LNCAP (cell line): ENCODE measurements around the gene TMEM40.

Experiments
- TF ChIP-seq, protein P1 (sequence below): fragments of 450-650 bp; IDR thresholded peaks from 2 replicates; pipeline ENCODE4 v1.5.1; 2017; ENCODE audit warnings: mild to moderate bottlenecking

Gene TMEM40, protein sequence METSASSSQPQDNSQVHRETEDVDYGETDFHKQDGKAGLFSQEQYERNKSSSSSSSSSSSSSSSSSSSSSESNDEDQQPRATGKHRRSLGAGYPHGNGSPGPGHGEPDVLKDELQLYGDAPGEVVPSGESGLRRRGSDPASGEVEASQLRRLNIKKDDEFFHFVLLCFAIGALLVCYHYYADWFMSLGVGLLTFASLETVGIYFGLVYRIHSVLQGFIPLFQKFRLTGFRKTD

DNA sequence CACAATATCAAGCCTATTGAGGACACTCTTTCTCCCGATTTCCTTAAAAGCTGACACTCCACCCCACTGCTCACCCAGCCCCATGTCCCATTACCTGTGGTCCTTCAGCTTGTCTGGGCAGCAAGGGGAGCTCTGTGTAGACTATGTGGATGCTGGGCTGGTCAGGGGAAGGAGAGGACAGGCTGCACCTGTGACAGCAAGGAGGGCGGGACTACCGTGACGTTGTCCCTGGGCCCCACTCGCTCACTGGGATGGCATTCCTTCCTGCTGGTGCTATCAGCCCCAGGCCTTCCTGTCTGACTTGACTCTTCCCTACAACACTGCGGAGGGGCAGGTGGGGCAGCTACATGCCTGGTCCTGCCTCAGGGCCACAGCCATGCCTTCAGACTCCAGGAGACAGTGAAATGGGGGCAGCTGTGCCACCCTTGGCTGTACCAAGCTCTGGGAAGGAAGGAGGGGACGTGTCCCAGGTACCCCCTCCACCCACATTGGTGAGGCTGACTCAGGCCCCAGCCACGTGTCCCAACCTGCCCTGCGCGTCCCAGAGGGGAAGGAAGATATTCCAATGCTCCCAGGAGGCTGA, at the start of gene TMEM40:
TSS of gene TMEM40 (minus strand) at position 163 of the 583 bp plus-strand sequence. CDS start 9,427 bp downstream, outside the sequence.
- TF ChIP-seq, protein P1, sequence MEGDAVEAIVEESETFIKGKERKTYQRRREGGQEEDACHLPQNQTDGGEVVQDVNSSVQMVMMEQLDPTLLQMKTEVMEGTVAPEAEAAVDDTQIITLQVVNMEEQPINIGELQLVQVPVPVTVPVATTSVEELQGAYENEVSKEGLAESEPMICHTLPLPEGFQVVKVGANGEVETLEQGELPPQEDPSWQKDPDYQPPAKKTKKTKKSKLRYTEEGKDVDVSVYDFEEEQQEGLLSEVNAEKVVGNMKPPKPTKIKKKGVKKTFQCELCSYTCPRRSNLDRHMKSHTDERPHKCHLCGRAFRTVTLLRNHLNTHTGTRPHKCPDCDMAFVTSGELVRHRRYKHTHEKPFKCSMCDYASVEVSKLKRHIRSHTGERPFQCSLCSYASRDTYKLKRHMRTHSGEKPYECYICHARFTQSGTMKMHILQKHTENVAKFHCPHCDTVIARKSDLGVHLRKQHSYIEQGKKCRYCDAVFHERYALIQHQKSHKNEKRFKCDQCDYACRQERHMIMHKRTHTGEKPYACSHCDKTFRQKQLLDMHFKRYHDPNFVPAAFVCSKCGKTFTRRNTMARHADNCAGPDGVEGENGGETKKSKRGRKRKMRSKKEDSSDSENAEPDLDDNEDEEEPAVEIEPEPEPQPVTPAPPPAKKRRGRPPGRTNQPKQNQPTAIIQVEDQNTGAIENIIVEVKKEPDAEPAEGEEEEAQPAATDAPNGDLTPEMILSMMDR = no peak

DNA sequence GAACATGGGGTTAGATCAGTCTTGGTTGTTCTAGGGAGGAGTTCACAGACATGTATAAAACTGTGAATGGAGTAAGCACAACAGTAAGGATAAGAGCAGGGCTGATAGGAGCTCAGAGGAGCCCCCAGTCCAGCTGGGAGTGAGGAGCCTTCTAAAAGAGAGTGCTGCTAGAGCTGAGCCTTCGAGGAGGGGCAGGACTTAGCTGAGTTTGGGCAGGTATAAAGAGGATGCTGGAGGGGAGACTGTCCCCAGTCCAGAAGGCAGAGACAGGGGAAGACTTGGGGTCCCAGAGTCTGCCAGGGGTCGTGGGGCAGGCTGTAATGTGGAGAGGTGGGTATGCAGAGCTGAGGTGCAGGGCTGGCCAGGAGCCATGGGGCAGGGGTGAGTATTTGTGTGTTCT, 49.5 kb upstream of the TMEM40 start:
- TF ChIP-seq, protein P1 = no peak

DNA sequence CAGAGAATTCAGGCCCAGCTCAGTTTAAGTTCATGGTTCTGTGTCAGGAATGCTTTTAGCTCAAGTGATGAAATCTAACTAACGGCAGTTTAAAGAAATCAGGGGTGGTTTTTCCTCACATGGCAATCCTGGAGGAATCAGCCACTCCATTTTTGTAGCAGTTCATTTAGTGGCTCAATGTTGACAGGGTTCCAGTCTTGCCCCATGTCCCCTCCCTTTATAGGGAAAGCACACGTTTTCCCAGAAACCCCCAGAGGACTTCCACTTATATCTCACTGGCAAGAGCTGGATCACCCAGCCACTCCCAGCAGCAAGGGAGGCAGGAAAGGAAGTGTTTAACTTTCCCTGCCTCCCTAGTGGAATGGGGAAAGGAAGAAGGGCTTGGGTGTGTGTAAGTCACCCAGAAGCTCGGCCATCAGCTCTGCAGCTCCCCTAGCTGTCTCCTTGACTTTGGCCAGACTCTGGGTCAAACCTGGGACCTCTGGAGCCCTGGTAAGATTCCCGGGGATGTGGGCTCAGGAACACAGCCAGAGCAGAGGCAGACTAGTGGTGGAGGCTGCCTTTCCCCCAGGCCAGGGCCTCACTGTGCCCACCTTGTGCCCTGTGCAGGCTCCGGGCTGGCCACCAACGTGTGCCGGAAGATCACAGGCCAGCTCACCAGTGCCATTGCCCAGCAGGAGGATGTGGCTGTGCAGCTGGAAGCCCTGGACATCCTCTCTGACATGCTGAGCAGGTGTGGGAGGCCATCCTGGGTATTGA, 48.7 kb upstream of the TMEM40 start:
- TF ChIP-seq, protein P1 = no peak

DNA sequence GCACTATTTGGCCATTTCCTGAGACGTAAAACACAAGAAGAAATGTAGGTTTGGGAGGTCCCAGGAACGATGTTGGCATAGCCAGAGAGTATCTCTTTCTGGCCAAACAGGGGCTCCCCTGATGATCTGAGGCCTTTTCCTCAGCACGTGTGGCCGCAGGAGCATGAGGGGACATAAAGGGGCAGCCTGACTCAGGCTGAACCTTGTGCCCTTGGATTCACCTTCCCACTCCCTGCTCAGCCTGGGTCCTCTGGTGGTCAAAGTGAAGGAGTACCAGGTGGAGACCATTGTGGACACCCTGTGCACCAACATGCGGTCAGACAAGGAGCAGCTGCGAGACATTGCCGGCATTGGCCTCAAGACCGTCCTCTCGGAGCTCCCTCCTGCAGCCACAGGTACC, 48.0 kb upstream of the TMEM40 start:
- TF ChIP-seq, protein P1 = no peak

DNA sequence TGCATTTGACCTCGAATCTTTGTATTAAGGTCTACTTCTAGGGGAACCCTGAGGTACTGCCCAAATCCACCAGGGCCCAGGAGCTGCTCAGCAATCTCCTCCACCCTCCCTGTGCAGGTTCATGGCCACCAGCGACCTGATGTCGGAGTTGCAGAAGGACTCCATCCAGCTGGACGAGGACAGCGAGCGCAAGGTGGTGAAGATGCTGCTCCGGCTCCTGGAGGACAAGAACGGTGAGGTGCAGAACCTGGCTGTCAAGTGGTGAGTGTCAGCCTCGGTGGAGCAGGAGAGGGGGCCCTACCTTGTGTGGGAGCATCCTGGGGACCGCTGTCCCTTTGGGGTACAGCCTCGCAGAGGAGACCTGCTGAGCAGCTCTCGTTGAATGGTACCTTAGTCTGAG, 44.3 kb upstream of the TMEM40 start:
- TF ChIP-seq, protein P1 = no peak

DNA sequence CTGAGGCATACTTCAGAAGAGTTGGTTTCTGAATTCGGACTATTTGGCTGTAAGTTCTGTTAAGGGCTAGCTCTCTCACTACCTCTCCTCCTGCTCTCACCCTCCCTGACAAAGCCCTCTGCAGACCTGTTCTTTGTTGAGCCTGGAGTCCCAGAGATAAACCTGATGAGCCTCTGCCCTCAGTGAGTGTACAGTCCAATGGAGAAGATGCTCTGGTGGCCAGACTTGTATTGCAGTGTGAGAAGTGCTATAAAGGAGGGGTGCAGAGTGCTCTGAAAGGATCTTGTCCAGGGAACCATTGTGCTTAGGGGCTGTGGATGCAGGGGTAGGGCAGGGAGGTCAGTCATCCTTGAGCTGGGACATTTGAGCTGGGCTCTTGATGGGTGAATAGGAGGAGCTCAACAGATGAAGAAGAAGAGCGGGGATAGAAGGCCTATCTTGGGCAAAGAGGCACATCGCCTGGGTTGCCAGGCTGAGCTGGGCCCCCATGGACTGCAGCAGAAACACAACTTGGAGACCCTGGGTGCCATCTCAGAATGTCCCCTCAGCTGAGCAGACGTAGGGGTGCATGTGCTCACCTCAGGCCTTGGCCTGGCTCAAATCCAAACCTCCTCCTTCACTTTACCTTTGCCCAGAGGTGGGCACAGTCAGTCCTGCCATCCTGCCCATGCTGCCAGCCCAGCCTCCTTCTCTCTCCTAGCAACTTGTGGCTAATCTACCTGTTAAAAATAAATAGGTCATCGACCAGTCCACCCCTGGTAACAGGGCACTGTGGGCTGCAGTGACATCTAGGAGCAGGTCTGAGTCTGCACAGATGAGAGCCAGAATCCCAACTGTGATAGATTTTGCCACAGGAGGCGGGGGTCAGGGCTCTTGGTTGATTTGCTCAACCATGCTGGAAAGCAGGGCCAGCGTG, 40.7 kb upstream of the TMEM40 start:
- TF ChIP-seq, protein P1 = no peak

DNA sequence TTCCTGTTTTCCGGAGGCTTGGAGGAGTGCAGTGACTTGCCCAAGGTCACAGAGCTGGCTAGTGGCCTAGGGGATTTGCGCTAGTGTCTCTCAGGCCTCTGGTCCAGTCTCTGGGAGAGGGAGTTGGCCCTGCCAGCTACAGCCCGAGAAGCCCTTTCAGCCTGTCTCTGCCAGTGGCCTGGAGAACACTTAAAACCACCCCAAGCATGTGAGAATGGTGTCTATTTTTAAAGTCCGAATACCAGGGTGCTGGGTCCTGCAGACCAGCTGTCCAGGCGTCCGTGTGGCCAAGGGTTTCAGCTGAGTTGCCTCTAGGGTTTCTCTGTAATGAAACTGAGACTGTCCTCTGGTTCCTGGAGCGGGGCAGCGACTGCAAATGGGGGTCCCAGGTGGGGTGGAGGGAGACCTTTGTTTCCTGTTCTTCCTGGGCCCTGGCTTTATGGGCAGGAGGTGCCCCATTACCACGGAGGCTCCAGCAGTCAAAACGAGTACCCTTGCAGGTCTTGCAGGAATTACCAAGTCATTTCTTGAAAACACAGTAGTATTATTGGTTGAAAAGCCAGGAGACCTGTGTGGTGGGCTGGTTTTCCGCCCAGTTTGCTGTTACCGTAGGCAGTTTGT, 39.6 kb upstream of the TMEM40 start:
- TF ChIP-seq, protein P1 = no peak
